ENCODE data around the gene IL11.
A peak's percentile ranks its signal among the peaks of the same experiment; 100 is the strongest.

Gene IL11

GRCh38 chr19:55320844-55321419 lies 49.3 kb downstream of the IL11 start:
- no peak overlapping the region for H3K4me3 ChIP-seq (ENCODE audit: control insufficient read depth, low read depth, low read length)
- no peak for TF ChIP-seq CTCF (conservative IDR thresholded peaks at IDR 0.05; ENCODE audit: control insufficient read depth, insufficient read depth, low read depth, low read length)
- DNase-seq (ENCODE audit: low read depth), result no peak

GRCh38 chr19:55319785-55320184 lies 50.5 kb downstream of the IL11 start:
- peak; percentile 27 for DNase-seq (ENCODE audit: low read depth)
- H3K4me3 ChIP-seq (ENCODE audit: control insufficient read depth, low read depth, low read length), result no peak overlapping the region
- TF ChIP-seq CTCF (conservative IDR thresholded peaks at IDR 0.05; ENCODE audit: control insufficient read depth, insufficient read depth, low read depth, low read length), result no peak

GRCh38 chr19:55316646-55317045 lies 53.6 kb downstream of the IL11 start:
- no peak for TF ChIP-seq CTCF (conservative IDR thresholded peaks at IDR 0.05; ENCODE audit: control insufficient read depth, insufficient read depth, low read depth, low read length)
- no peak overlapping the region for H3K4me3 ChIP-seq (ENCODE audit: control insufficient read depth, low read depth, low read length)
- DNase-seq (ENCODE audit: low read depth), result no peak

GRCh38 chr19:55315956-55316525 lies 54.2 kb downstream of the IL11 start:
- DNase-seq (ENCODE audit: low read depth), result no peak
- no peak overlapping the region for H3K4me3 ChIP-seq (ENCODE audit: control insufficient read depth, low read depth, low read length)
- no peak for TF ChIP-seq CTCF (conservative IDR thresholded peaks at IDR 0.05; ENCODE audit: control insufficient read depth, insufficient read depth, low read depth, low read length)

- TF ChIP-seq CTCF (conservative IDR thresholded peaks at IDR 0.05; ENCODE audit: control insufficient read depth, insufficient read depth, low read depth, low read length), result no peak
- no peak for DNase-seq (ENCODE audit: low read depth)
- H3K4me3 ChIP-seq (ENCODE audit: control insufficient read depth, low read depth, low read length), result no peak overlapping the region
These were observed 55.9 kb downstream of the IL11 start for GRCh38 chr19:55314396-55314795.
